ENCODE results near the gene SHROOM1.
A peak's percentile ranks its signal among the peaks of the same experiment; 100 is the strongest.
"Not testable (repeated sequence)": the region's sequence is repeated elsewhere in the genome, so short reads cannot be mapped to it uniquely, and the experiment has no call there.

Gene SHROOM1

DNA sequence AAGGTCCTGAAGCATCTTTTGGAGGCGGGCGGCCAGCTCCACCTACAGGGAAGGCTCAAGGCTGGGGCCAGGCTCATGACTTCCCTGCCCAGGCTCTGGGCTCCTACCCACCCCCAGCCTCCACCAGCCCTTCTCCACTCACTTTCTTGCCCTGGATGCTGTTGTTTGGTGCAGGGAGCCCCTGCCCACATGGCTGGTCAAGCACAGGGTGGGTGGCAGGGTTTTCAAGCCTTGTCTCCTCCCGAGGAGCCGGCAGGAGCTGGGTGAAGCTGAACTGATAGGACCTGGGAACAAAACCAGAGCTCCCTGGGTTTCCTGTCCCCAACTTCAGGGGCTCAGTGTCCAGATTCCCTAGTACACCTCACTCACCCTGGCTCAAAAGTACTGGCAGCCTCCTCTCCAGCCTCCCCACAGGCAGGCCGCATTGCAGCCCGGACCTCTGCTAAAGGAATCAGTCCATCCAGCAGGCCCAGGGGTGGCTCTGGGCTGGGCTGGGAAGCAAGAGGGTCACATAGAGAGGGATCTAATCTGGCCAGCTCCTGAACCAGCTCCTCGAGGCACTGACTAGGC lies 6.9 kb downstream of the SHROOM1 start:
- DNase-seq: no peak

DNA sequence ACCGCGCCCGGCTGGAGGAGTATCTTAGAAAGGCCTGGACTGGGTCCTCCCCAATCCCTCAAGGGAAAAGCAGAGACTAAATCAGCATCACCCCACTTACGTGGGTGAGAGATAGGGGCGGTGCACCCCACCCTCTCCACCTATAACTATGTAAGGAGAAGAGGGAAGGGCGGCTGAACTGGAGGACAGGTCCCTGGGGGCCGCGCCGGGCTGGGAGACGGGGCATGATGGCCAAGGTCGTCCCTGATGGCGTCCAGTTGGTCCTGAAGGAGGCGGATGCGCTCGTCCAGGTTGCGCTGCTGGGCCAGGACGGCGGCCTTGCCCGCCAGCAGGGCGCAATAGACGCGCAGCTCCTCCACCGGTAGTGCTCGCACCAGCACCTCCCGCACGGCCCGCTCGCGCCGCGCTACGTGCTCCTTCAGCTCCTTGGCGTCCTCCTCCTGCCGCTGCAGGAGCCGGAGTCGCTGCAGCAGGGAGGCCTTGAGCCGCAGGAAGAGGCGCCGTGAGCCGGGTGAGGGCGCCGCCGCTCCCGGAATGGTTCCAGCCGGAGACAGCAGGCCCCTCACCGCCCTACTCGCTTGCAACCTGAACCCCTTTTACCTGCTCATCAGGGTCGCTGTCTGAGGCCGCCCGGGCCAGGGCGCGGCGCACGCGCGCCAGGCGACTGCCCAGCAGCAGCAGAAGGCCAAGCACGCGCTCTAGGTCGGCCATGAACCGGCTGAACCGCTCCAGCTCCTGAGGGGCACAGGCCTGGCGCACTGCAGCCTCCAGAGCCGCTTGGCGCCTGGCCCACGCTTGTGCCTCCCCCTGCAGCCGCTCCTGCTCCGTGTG lies 7.6 kb downstream of the SHROOM1 start:
- DNase-seq: no peak

DNA sequence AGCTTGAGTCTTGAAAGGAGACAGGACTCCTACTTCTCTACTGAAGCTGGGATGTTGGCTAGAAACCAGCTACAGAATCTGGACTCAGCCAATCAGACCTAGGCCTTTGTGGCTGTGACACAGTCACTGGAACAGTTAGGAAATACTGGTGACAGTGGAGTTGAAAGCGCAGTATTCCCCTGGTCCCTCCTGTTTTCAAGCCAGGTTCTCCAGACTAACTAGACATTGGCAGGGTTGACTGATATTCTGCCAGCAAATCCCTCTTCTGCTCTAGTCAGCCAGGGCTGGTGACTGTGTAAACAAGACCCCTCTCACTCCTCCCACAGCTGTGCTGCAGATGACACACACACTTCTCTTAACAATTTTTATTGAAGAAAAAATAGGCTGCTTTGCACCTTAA lies 8.7 kb downstream of the SHROOM1 start:
- no peak for DNase-seq

DNA sequence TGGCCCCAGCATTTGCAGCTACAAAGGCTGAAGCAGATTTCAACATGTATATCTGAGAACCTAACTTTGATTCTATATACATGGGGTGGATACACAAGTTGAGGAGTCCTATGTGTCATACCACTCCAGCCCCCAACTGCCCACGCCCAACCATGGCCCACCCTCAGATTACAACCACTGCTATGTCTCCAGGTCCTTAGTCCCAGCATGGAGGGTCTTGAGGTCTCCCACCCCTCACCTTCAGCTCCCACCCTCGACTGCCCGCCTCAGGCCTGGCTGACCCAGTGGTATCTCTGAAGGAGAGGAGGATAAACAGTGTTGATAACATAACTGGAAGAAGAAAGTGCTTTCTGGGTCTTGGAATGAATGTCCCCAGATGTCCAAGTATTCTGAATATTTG lies 9.1 kb downstream of the SHROOM1 start:
- DNase-seq: no peak

DNA sequence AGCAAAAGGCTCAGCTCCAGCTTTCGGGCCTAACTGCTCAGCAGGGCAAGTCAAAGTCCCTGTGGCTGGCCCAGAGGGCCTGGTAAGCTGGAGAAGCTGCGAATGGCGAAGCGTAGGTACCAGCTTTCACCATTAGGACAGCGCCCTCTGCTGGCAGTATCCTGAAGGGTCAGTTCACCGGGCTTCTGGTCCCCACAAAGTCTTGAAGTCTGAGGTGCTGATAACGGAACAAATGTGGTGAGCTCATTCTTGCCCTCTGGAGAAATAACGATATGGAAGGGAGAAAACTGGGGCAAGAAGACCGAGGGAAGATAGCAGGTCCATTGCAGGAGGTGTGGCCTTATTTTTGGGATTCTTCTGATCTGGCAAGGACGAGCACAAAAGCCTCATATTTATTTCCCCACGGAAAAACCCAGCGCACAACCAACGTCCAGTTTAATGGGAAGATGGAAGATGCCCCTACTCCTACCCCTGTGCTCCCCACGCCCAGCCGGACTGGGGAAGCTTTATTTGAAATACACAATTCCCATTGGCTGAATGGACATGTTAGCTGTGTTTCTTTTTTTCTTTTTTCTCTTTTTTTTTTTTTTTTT lies 10.2 kb downstream of the SHROOM1 start:
- peak; percentile 84 for DNase-seq

DNA sequence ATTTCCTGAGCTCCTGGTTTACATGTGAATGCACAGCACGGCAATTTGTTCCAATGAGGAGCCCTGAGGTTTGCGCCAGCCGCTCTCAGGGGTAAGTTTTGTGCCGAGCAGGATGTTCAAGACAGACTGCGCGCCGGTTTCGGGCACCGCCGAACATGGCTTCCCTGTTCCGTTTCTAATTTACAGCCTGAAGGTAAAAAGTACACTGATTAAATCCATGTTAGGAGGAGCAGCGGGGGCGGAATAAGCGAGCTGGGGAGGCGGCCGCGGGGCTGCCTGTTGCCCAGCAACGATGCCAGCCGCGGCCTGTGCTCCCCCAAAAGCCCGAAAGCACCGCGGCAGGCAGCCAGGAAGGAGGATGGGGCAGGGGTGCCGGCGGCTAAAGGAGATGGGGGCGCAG lies 11.0 kb downstream of the SHROOM1 start:
- DNase-seq: no peak

DNA sequence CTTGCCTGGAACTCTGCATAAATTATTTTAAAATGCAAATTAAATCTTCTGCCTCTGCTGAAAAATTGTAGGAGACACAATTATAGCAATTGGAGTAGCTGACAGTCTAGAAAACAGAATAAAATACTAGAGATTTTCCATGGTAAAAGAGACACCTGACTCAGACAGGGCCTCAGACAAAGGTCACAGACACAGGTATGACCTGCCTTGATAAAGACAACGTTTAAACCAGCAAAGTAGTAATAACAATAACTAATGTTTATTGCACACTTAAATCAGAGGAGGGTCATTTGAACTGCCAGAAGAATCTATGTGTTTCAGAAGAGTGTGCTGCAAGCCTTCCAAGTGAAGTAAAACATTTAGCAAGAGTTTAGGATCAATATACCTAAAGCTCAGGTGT lies 13.4 kb downstream of the SHROOM1 start:
- DNase-seq: no peak

DNA sequence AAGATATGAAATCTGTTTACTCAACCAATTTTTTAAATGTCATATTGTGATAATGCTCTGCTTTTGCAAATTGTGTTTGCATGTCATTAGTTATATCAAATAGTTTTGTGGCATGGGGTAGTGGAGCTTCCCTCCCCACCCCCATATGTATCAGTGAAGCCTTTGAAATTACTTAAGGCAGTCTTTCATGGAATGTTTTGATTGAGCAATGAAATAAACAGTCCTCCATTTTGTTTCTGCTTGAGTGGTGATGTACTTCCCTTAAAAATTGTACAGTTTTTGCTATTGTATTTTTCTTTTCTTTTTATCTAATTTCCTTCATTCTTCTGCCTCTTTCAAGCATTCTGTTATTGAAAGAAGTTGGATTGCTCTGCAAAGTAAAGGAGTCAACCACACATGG lies 13.9 kb downstream of the SHROOM1 start:
- DNase-seq: no peak

DNA sequence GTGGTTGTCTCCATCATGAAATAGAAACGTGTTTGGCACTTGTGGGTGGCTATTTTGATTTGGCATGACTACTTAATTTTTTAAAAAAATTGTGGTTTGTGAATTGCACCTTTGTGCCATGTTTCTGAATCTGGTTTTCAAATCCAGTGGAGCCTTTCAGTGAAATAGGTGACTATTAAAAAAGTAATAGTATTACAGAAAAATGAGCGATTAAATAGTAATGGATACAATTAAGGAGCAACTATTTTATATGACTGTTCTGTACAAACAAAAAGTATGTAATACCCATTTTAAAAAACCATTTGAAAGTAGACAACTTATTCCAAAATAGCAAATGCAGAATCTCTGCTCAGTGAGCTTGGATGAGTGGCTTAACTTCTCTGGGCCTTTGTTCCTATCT lies 14.4 kb downstream of the SHROOM1 start:
- DNase-seq: no peak

DNA sequence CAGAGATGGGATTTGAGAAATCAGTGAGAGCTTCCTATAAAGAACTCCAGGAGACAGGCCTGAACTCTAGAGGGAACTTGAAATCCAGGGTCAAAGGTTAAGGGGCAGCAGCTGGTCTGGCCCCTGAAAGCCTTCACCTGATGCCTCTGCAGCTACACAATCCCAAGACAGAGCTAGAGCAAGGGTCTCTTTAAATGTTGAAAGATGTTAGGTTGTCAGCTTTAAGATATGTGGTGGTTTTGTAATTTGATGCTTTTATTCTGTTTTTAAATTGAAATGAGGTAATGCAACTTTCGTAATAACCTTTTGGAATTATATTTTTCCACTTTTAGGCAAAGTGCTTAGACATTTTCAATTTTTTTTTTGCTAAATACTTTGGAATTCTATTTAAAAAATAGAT lies 15.0 kb downstream of the SHROOM1 start:
- DNase-seq: no peak

DNA sequence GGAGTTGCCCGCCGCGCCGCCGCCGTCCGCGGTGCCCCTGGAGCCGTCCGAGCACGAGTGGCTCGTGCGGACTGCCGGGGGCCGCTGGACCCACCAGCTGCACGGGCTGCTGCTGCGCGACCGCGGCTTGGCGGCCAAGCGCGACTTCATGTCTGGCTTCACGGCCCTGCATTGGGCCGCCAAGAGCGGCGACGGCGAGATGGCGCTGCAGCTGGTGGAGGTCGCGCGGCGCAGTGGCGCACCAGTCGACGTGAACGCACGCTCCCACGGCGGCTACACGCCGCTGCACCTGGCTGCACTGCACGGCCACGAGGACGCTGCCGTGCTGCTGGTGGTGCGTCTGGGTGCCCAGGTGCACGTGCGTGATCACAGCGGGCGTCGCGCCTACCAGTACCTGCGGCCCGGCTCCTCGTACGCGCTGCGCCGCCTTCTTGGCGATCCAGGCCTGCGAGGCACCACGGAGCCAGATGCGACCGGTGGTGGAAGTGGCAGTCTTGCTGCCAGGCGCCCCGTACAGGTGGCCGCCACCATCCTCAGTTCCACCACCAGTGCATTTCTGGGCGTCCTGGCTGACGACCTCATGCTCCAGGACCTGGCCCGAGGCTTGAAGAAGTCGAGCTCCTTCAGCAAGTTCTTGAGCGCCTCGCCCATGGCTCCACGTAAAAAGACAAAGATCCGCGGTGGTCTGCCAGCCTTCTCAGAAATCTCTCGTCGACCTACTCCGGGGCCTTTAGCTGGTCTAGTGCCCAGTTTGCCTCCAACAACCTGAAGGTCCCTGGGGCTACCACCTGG lies 15.7 kb downstream of the SHROOM1 start:
- no peak for DNase-seq

DNA sequence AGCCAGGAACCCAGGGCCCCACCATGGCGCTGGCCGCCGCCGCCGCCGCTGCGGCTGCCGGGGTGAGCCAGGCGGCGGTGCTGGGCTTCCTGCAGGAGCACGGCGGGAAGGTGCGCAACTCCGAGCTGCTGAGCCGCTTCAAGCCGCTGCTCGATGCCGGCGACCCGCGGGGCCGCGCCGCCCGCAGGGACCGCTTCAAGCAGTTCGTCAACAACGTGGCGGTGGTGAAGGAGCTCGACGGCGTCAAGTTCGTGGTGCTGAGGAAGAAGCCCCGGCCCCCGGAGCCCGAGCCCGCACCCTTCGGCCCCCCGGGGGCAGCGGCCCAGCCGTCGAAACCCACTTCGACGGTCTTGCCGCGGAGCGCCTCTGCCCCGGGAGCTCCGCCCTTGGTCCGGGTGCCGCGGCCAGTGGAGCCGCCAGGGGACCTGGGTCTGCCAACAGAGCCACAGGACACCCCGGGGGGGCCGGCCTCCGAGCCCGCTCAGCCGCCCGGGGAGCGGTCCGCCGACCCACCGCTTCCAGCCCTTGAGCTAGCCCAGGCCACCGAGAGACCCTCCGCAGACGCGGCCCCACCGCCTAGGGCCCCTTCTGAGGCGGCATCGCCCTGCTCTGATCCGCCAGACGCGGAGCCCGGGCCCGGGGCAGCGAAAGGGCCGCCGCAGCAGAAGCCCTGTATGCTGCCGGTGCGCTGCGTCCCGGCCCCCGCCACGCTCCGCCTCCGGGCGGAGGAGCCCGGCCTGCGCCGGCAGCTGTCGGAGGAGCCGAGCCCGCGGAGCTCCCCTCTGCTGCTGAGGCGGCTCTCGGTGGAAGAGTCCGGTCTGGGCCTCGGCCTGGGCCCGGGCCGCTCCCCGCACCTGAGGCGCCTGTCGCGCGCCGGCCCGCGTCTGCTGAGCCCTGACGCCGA lies 16.6 kb downstream of the SHROOM1 start:
- no peak for DNase-seq

DNA sequence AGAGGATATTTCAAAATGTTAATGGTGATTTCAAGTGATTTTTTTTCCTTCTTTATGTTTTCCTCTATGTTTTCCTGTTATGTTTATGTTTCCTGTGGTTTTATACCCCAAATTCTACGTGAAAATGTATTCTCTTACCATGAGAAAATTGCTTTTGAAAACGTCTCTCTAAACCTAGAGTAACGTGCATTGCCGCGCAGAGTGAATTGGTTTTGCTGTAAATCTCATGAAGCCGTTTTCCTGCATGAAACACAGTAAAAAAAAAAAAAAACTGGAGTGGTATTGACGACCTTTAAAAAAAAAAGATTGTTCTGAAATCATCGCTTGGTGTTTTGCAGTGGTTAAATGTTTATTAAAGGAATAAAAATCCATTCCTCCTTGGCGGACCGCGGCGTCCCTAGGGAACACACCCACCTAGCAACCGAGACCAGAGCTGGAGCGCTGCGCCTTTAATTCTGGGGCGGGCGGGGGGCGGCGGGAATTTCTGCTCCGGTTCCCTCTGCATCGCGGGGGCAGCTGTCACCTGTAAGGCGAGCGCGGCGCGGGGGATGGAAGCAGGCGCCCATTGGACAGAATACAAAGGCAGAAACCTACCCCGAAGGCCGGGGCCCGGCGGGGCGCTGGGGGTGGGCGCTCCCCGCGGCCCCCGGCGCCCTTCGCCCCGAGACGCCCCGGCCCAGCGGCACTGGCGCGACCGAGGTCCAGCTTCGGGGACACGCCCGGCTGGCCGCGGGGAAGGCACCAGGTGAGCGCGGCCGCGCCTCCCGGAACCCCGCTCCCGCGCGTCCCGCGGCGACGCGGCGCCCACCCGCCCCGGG lies 17.5 kb downstream of the SHROOM1 start, which contains the start of gene SOWAHA:
Gene SOWAHA, plus strand, starts transcription at position 522 of the 818 bp plus-strand sequence. CDS start 320 bp downstream, outside the sequence.
- no peak for DNase-seq

DNA sequence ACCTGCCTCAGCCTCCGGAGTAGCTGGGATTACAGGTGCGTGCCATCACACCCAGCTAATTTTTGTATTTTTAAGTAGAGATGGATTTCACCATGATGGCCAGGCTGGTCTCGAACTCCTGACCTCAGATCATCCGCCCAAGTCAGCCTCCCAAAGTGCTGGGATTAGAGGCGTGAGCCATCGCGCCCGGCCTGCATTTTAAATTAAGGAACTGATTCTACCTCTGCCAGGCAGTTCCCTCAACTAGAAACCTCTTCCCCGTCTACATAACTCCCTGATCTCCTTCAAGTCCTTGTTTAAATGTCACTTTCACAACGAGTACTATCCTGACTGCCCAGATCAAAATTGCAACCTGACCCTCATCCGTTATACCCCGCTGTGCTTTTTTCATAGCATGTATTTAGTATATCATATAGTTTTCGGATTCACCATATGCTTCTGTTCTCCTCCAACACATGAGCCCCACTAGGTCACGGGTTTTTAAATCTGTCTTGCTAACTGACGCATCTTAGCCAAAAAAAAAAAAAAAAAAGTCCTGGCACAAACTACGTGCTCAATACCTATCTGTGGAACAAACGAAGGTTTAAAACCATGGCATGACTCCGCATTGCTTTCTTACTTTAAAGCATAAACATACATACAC lies 18.2 kb downstream of the SHROOM1 start:
- DNase-seq: no peak

DNA sequence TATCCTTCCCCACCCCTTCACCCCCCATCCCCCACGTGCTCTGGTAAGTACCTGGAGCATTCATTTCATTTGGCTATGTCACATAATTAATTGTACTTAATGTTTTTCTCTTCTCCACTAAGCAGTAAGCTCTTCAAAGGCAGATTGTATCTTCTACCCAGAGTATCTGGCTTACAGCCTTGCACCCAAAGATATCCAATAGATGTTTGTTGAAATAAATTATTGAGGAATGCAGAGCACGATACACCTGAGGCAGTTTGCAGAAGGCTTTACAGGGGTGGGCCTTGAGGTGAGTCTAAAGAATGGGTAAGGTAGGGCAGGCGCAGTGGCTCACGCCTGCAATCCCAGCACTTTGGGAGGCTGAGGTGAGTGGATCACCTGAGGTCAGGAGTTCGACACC lies 19.8 kb downstream of the SHROOM1 start:
- no peak for DNase-seq

DNA sequence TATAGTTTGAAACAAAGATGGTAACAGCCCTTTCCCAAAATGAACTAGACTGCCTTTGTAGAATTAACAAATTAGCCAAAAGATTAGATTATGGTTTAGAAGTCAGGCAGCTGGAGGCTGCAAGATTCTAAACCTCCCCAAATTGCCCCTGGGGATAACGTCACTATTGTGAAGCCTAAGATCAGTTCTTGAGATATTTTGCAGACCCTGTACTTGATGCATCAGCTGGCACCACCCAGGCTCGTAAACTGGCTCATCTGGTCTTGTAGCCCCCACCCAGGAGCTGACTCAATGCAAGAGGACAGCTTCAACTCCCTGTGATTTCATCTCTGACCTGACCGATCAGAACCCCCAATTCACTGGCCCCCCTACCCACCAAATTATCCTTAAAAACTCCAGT lies 21.6 kb downstream of the SHROOM1 start:
- no peak for DNase-seq

DNA sequence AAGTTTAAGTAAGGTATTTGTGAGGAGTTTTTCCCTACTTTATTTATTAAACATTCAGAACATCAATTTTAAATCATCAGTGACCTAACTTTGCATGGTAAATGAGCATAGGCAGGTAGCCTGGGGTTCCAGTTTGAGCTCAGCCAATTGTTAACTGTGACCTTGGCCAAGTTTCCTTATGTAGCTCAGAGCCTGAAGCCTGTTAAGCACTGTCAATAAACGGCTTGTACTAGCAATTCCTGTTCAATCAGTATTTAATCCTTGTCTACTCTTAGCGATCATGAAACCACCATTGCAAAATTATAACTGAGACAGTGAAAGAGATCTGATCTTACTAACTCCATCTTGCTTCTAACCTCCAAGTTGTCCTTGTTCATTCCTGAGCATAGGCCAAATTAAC lies 22.0 kb downstream of the SHROOM1 start:
- no peak for DNase-seq

DNA sequence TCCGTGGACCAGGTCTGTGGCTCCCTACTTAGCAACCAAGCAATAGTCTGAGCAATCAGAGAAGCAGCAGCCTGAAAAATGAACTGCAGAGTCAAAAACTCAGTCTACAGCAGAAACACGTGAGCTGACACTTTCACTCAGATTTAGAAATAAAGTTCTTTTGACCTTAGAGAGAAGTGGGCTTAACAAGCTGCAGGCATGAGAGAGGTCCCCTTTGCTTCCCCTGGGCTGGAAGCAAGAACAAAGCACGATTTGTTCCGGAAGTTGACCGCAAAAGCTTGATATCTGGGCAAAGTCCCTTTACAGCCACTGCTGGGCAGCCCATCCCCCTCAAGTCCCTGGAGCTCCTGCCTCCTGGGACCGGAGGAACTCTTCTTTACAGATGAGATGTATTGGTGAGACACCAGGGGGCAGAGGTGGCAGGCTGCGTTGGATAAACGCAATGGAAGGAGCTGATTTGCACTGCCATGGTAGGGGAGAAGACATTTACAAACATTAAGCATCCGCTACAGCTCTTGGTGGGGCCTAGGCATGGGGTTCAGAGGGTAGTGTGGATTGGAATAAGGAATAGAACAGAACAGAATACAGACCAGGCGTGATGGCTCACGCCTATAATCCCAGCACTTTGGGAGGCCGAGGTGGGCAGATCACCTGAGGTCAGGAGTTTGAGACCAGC lies 23.1 kb downstream of the SHROOM1 start:
- peak; percentile 16 for DNase-seq

DNA sequence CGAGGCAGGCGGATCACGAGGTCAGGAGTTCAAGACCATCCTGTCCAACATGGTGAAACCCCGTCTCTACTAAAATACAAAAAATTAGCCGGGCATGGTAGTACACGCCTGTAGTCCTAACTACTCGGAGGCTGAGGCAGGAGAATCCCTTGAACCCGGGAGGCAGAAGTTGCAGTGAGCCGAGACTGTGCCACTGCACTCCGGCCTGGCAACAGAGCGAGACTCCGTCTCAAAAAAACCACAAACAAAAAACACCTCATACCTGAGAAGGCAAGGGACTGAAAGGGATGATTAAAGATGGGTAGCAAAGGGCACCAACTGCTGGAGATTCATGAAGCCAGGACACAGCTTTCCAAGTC lies 23.7 kb downstream of the SHROOM1 start:
- not testable (repeated sequence) for DNase-seq

DNA sequence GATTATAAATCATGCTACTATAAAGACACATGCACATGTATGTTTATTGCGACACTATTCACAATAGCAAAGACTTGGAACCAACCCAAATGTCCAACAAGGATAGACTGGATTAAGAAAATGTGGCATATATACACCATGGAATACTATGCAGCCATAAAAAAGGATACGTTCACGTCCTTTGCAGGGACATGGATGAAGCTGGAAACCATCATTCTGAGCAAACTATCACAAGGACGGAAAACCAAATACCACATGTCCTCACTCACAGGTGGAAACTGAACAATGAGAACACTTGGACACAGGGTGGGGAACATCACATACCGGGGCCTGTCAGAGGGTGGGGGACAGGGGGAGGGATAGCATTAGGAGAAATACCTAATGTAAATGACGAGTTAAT lies 24.6 kb downstream of the SHROOM1 start:
- DNase-seq: not testable (repeated sequence)
